NCI-H2107 treated with DMSO at 0.1 percent for 48 hours (cell line): ENCODE results near the gene HHAT.
A peak's percentile ranks its signal among the peaks of the same experiment; 100 is the strongest.
"Not testable (repeated sequence)": the region's sequence is repeated elsewhere in the genome, so short reads cannot be mapped to it uniquely, and the experiment has no call there.

Experiments used
- DNase-seq: peaks from one replicate; lab custom pipeline; 2025; ENCODE audit not compliant: unreplicated experiment; lab: John Stamatoyannopoulos, UW

The HHAT gene

DNA sequence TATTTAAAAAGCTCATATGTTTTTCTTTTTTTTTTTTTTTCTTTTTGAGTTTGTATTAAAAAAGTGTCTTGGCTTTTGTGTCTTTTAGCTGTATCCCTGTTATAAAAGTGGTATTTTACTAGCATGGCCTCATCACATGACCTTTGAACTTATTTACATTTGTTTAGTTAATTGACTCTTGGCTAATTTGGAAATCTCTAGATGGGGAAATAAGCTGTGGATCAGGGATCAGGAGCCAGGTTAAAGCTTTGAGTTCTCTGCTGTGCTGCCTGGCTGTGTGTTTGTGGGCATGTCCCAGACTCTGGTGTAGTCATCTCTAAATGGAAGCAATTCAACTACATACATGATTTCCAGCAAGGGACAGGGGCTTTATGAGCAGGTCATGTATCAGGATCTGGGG, 56.5 kb downstream of the HHAT start:
- DNase-seq, result no peak

DNA sequence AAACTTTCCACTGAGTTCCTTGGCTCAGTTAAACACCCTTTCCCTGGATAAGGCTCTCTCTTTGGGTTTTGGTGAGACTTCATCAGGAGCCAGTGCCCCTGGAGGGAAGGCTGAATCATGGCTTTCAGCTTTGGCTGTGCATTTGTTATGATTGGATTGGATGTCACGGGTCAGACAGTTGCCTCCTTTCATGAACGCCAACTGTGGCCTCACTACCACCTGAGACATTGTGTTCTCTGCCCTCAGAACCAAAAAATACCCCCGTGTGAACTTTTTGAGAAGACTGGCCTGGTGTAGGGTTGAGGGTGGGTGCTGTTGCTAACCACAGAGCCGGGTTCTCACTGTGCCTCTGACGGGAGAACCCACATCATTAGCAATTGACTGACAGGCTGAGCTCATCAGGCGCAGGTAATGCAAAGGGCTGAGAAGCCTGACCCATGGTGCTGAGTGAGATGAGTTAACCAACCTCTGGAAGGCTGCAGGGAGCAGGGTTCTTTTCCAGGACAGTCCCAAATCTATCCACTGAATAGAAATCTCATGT, 65.6 kb downstream of the HHAT start:
- no peak for DNase-seq

DNA sequence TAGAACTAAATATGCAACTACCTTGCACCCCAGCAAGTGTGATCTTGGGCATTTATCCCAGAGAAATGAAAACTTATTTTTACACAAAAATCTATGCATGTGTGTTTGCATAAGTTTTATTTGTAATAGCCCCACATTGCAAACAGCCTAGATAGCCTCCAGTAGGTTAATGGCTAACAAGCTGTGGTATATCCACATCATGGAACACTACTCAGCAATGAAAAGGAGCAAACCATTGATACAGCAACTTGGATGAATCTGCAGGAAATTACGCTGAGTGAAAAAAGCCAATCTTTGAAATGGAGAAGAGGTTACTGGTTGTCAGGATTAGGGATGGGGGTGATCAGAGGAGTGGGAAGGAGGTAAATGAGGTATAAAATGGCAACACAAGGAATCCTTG, 67.8 kb downstream of the HHAT start:
- DNase-seq, result no peak

DNA sequence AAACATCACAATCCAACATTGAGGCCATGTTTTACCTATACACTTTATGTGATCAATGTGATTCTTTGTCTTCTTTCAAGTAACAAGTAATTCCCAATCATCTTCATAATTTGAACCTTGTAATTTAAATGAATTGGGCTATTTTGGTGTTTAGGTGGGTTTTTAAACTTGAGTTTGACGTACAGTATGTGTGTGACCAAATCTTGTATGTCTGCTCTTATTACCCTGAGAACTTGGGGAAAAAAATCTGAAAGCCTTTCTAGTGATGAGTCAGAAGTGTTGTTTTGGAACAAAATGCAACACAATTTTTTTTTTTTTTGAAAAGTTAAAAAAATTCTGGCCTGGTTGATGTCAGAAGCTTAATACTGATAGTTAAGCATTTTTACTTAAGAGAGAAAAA, 68.5 kb downstream of the HHAT start:
- no peak for DNase-seq

DNA sequence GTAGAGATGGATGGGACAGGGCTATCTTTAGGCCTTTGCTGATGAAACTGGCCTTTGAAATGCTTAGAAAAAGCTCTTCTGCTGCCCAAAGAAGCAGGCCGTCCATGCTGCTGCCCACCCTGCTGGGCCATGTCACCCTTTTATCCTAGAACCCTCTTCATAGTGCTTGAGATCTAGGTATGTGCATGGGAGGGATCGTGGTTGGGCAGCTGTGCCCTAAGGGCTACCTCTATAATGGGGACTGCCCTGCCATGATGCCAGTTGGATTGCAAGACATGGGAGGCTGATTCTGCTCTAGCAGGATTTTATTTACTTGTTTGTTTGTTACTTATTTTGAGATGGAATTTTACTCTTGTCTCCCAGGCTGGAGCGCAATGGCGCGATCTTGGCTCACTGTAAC, 69.0 kb downstream of the HHAT start:
- no peak for DNase-seq

DNA sequence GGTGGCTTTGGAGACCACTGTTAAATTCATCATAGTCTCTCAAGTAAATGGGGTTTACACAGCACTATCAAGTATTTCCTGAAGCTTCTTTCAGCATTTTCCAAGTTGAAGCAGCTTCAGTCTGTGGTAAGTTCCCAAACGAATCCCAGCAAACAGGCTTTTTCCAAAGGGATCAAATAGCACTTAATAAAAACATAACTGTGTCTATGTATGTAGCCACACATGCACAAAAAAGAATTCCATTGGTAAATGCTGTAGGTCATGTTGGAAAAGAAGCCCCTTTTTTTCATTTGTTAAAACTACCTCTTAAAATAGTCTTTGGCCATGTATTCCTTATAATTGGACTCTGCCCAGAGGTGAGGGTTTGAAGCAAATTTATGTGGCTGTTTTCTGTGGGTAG, 69.8 kb downstream of the HHAT start:
- no peak for DNase-seq

DNA sequence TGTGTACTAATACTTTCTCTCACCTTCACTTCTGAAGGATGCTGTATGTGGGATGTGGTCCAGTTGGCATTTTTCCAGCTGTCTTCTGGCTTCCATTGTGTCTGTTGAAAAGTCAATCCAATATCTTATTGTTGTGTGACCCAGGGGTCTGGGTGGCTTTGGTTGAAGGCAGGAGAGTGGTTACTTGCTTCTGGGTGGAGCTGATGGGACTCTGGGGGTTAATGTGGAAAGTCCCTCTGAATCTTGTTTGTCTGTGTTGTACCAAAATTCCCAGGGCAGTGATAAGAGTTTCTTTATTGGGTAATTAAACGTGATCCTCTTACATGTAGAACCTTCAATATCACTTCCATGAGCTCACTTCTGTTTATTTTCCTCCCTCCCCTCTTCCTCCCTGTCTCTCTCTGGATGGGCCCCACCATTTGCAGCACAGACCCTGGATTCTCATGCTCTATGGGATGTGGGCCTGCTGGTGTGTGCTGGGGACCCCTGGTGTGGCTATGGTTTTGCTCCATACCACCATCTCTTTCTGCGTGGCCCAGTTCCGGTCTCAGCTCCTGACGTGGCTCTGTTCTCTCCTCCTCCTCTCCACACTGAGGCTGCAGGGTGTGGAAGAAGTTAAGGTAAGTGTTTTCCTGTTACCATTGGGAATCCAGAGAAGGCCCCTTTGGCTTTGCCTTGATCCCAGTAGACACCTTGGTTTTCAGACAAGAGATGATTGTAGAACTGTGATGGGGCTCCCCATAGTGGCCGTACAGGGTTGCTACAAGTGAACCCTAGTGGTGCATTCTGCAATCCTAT, 71.5 kb downstream of the HHAT start:
- peak; percentile 84 for DNase-seq

DNA sequence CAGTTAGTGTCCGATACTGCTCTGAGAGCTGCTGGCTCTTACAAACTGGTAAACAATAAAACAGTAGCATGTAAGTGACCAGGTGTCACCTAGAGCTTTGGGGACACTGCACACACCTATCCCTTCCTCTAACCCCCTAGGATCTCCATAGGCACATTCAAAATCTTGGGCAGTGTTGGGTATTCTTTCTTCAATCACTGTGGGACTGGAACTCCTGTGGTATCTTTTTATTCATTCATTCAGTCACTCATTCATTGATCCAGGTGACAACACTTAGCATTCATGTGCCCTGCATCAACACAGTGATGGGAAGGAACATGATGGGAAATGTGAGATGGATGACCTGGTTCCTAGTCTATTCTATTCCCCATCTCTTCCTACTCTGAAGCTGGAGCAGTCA, 73.9 kb downstream of the HHAT start:
- DNase-seq, result no peak

DNA sequence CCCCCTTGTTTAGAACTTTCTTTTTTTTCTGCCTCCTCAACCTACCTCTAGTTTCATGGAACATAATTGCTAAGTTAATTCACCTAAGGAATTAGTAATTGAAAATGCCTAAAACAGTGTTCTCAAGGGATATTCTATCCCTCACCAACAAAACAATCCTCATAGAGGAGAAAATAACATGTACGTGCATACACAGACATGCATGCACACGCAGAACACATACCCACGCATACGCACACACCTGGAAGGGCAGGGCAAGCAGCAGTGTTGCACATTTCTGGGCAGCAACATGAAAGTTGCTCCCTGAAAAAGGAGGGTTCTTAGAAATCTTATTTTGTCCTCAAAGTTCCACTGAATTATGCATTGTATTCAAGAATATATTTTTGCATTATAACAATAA, 76.6 kb downstream of the HHAT start:
- no peak for DNase-seq

DNA sequence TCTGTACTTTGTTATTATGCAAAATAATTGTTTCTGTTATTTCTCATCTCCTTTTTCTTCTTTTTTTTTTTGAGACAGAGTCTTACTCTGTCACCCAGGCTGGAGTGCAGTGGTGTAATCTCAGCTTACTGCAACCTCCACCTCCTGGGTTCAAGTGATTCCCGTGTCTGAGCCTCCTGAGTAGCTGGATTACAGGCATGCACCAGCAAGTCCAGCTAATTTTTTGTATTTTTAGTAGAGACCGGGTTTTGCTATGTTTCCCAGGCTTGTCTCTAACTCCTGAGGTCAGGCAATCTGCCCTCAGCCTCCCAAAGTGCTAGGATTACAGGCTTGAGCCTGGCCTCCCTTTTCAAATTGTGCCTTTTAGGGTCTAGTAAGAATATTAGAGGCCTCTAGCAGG, 77.6 kb downstream of the HHAT start:
- not testable (repeated sequence) for DNase-seq

DNA sequence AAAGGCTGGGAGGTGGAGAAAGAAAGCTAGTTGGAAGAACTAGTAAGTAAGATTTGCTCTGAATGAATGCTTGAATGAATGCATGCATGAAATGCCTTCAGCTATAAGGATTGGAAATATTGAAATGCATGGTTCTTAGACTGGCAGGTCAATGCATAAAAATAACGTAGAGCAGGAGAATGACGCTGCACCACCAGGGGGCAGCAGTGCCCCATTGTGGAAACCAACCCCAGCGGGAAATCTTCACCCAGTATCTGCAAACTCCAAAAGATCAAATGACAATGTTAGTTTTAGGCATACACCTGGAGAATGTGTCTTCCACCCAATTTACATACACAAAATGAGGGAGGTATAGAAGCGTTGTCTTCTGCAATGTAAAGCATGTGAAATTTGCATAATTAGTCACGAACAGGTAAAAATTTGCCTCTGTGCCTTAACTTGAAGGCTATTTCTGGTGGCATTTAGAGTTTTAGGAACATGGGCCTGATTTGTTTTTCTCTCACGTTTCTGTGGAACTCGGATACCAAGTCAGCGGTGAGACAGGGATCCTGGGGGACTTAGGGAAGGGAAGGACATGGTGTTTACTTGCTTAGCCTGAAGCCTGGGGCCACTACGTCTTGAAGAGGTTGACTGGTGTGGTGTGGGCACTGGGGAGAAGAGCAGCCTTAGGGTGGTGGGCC, 78.6 kb downstream of the HHAT start:
- DNase-seq, result peak; percentile 83

DNA sequence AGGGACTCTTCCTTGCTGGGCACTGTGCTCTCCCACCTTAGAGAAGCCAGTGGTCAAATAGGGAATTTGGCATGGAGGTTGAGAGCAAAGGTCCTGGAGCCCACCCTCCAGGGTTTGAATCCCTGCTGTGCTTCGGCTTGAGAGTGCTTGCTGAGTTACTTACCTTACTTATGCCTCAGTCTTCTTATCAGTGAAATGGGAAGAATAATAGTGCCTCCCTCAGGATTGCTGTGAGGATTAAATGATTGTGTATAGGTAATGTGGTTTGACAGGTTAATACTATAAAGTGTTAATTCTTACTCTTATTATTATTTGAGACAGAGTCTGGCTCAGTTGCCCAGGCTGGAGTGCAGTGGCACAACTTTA, 79.2 kb downstream of the HHAT start:
- DNase-seq, result no peak

DNA sequence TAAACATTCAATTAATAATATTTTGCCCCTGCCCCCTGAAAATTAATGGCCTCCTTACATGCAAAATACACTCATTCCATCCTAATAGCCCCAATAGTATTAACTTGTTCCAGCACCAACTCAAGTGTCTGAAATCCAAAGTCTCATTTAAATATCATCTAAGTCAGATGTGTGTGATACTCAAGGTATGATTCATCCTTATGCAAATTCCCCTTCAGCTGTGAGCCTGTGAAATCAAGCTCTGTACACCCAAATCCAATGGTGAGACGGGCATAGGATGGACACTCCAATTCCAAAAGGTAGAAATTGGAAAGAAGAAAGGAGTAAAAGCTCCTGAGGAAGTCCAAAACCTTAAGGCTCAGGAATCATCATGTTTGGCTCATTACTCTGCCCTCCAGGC, 83.5 kb downstream of the HHAT start:
- no peak for DNase-seq

DNA sequence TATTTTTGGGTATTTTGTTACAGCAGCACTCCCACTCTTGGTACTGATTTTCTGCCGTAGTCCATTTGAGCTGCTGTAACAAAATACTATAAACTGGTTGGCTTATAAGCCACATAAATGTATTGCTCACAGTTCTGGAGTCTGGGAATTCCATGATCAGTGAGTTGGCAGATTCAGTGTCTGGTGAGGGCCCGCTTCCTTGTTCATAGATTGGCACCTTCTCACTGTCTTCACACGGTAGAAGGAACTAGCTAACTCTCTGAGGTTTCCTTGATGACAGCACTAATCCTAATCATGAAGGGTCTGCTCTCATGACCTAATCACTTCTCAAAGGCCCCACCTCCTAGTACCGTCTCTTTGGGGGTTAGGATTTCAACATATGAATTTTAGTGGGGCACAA, 85.2 kb downstream of the HHAT start:
- DNase-seq, result no peak

DNA sequence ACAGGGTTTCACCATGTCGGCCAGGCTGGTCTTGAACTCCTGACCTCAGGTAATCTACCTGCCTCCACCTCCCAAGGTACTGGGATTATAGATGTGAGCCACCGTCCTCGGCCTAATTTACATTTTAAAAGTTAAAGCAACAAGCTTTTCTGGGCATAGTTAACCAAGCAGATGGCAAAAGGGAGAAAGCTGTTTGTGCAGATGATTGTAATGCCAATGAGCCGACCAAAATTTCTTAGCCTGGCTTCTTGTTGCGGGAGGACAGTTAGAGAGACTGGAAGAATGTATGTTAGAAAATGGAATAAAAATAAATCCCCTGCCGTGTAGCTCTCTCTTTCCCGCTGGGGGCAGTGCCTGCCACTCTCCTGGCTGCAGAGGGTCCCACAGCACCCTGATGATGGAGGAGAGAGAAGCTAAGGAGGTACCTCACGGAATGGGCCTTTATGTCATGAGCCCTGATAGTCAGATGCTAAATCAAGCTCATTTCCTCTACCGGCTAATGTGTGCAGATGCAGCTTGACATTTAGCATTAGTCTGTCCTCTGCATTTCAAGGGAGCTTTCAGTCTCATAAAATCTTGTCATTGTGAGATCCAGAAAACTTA, 87.2 kb downstream of the HHAT start:
- DNase-seq, result no peak

DNA sequence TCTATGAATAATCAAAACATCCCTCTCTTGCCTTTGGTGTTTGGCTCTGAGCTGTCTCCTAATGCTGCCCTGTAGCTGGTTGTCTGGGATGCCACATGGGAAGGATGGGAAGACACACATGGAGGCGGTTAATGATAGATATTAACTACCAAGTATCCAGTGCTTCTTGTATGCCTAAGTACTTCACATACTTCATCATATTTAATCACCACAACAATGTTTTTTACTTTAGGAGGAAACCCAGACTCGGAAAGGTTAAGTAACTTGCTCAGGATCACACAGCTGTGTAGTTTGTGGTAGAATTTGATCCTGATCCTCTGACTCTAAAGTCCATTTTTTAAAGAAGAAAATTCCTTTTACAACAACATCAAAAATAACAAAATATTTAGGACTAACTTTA, 88.0 kb downstream of the HHAT start:
- no peak for DNase-seq

DNA sequence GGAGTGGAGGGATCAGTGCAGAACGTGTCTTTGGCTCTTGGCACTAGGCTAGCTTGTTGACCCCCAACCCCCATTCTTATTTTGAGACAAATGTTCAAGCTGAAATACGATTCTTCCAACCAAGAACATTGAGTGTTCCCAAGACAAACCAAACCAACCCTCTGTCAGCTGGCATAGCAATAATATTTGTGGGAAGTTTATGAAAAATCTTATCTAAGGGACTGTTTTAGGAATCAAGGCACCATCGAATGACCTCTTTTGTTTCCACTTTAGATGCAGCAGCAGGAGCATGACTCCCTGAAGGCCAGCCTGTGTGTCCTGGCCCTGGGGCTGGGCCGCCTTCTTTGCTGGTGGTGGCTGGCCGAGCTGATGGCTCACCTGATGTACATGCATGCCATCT, 89.2 kb downstream of the HHAT start:
- no peak for DNase-seq

DNA sequence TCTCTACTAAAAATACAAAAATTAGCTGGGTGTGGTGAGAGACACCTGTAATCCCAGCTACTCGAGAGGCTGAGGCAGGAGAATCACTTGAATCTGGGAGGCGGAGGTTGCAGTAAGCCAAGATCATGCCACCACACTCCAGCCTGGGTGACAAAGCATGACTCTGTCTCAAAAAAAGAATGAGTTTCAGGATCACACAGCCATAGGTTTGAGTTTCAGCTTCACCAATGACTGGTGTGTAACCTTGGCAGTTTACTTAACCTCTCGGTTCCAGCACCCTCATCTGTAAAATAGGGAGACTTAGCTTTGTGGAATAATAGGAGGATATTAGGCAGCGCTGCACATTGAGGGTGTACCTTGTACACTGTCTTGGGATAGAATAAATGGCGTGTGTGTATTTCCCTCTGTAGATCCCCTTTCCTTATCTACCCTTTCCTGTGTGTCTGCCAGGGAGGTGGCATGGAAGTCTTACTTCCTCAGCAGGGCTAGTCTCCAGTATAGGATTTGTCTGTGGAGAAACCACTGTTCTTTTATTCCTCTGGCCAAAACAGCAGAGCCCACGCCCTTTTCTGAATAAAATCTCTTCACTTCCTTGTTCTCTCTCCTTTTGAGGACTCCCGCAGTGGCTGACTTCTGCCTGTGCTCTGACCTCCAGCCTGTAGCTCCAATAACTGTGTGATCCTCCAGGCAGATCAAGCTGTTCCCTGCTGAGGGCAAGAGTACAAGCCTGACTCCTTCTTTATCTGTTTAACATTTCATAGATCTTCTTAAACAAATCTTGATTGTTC, 90.4 kb downstream of the HHAT start:
- no peak for DNase-seq

DNA sequence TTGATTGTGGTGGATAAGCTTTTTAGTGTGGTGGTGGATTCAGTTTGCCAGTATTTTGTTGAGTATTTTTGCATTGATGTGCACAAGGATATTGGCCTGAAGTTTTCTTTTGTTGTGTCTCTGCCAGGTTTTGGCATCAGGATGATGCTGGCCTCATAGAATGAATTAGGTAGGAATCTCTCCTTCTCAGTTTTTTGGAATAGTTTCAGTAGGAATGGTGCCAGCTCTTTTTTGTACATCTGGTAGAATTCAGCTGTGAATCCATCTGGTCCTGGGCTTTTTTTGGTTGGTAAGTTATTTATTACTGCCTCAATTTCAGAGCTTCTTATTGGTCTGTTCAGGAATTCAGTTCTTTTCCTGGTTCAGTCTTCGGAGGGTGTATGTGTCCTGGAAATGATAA, 98.0 kb downstream of the HHAT start:
- not testable (repeated sequence) for DNase-seq

DNA sequence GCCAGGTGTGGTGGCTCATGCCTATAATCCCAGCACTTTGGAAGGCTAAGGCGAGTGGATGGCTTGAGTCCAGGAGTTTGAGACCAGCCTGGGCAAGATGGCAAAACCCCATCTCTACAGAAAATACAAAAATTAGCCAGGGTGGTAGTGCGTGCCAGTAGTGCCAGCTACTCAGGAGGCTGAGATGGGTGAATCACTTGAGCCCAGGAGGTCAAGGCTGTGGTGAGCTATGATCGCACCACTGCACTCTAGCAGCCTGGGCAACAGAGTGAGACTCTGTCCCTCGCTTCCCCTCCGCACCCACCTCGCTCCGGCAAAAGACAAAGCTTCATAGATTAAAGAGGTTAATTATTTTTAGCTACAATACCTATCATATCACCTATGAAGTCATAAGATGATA, 100.0 kb downstream of the HHAT start:
- DNase-seq, result no peak

DNA sequence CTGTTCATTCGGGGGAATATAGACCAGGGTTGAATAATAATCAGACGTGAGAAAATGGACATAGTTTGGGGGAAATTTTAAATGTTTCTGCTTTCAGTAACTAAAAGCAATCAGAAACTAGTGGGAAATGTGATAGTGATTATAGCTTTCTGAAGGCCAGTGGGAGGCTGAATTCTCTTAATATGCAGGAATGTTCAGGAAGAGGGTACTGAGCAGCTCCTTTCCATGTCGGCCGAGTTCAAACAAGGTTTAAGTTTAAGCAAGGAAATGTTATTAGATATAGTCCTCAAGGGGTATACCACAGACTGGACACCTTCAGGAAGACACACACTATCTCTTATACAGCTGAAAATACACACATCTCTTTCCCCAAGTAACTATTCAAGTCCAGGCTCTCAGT, 105.5 kb downstream of the HHAT start:
- no peak for DNase-seq
